BJ (cell line): ENCODE measurements around the gene OPN4. TPM values are rescaled to one million over a fixed set of nuclear protein-coding genes. Genes with fewer than 3 reads are reported as not detected.

ENCODE experiments used
- CTCF ChIA-PET: fragments of 350-600 bp; formaldehyde crosslinking; extraction: SDS; loops from one replicate; lab custom pipeline; 2021; ENCODE audit warnings: antibody characterized with exemption, inconsistent platforms; lab: Yijun Ruan, JAX
- POLR2A ChIA-PET: fragments of 300-600 bp; sonication (Branson Sonifier 250); formaldehyde crosslinking; extraction: SDS; loops from one replicate; lab custom pipeline; 2021; ENCODE audit warnings: antibody characterized with exemption; lab: Charles Lee
- DNase-seq: peaks from one replicate; pipeline ENCODE4 v3.0.0-alpha.2; 2011; ENCODE audit warnings: low read depth
- H3K27me3 ChIP-seq: 2 replicates; pipeline ENCODE4 v1.6.0; 2011; ENCODE audit warnings: low read length; ENCODE audit not compliant: control insufficient read depth, insufficient read depth
- H3K36me3 ChIP-seq: 2 replicates; pipeline ENCODE4 v1.5.1; 2011; ENCODE audit warnings: low read length; ENCODE audit not compliant: control insufficient read depth, insufficient read depth
- H3K4me3 ChIP-seq: 2 replicates; pipeline ENCODE4 v1.5.1; 2011; ENCODE audit warnings: low read depth, mild to moderate bottlenecking, control low read depth, low read length
- polyA plus RNA-seq: library from polyadenylated mRNA; depleted of rRNA; stranded (reverse); fragments of >200 nt; gene quantifications from 2 replicates; pipeline ENCODE4 v1.2.3, GENCODE V29; 2011
- TF ChIP-seq, protein P1 (sequence below): IDR thresholded peaks from 2 replicates; pipeline ENCODE4 v1.5.1; 2011; ENCODE audit warnings: low read depth, mild to moderate bottlenecking, control low read depth, inconsistent platforms, low read length, moderate library complexity; ENCODE audit not compliant: insufficient read depth

The OPN4 gene
- polyA plus RNA-seq, 1 experiment: not detected

DNA sequence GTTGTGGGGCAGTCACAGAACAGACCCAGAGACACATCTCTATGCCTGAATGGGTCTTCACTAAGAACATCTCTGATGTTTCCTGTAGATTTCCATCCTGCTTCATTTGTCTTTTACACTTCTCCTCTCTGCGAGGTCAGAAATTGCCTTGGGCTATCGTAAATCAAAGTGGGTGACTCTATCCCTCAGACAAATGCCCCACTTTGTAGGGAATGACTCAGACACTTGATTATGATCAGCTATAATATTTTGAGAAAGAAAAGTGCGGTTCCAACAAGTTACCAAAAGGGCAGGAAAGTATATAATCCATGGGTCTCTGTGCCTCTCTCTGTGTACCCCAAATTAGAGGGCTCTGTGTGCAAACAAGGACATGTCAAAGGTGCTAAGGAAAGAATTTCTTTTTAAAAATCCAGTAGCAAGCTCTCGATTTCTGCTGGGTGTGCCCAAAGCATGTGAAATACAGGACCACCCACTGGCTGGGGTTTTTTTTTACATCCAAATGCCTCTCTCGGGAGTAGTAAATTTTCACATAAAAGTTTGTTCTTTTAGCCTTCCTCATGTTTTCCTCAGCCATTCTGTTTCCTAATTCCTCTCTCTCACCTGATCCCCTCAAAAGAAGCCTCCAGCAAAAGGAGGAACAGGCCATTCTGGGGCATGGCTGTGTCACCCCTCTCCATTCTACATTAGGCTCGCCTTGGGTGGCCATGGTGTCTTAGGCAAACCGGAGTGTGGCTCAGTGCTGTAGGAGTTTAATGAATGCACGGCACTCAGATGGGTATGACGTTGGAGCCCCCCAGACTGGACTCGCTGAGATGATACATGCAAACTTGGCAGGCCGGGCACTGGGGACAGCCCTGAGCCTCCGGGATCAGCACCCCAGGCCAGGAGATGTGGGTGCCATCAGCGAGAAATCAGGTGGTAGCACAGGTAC is 6.3 kb upstream of the OPN4 start:
- ChIA-PET POLR2A (no interaction called here), CTCF (interaction anchor here (1.3 kb wide), 1 partner anchor 16 kb away, joined by 3 read pairs; no protein-coding TSS in a partner anchor)
- H3K27me3 ChIP-seq: no peaks in the 10 kb centered on the region
- H3K36me3 ChIP-seq: no peaks in the 10 kb centered on the region
- no peak overlapping the region for H3K4me3 ChIP-seq
- no peak for DNase-seq
- TF ChIP-seq, protein P1, sequence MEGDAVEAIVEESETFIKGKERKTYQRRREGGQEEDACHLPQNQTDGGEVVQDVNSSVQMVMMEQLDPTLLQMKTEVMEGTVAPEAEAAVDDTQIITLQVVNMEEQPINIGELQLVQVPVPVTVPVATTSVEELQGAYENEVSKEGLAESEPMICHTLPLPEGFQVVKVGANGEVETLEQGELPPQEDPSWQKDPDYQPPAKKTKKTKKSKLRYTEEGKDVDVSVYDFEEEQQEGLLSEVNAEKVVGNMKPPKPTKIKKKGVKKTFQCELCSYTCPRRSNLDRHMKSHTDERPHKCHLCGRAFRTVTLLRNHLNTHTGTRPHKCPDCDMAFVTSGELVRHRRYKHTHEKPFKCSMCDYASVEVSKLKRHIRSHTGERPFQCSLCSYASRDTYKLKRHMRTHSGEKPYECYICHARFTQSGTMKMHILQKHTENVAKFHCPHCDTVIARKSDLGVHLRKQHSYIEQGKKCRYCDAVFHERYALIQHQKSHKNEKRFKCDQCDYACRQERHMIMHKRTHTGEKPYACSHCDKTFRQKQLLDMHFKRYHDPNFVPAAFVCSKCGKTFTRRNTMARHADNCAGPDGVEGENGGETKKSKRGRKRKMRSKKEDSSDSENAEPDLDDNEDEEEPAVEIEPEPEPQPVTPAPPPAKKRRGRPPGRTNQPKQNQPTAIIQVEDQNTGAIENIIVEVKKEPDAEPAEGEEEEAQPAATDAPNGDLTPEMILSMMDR: no peak

DNA sequence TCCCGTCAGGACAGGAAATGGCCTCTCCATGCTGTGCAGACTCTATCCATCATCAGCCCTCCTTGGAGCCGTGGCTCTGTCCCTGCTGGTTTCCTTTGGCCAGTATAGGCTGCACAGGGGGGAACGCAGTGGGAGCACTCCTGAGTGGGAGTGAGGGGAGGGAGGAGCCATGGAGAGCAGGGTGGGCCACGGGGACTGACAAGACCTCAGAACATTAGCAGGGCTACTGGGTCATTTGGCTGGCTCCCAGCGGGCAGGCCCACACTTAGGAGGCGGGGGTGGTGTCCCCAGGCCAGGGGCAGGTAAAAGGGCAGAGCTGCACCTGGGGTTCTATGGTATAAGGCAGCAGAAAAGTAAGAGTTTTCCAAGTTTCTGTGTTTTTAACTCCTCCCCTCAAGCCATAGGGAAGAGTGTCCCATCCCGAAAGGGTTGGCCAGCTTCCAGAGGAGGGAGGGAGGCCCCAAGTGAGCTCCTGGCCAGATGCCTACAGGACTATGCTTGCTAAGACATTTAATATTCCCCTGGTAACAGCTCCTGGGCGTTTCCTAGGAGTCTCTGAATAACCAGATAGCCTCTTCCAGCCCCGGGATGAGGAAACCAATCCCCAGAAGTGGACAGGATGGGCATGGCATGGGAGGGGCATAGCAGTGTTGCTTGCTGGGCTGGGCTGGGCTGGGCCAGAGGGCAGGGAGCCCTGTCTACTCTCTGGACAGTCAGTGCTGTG is 5.5 kb upstream of the OPN4 start:
- H3K27me3 ChIP-seq: no peaks in the 10 kb centered on the region
- no peak overlapping the region for H3K4me3 ChIP-seq
- DNase-seq: peak; percentile 58
- POLR2A ChIA-PET: interaction anchor here (0.6 kb wide), 1 partner anchor 22 kb away, joined by 7 read pairs; no protein-coding TSS in a partner anchor
- H3K36me3 ChIP-seq: no peaks in the 10 kb centered on the region
- CTCF ChIA-PET: interaction anchor here (1.1 to 1.3 kb wide), 2 partner anchors 17 to 317 kb away, joined by 3 read pairs; no protein-coding TSS in a partner anchor
- TF ChIP-seq, protein P1: no peak

DNA sequence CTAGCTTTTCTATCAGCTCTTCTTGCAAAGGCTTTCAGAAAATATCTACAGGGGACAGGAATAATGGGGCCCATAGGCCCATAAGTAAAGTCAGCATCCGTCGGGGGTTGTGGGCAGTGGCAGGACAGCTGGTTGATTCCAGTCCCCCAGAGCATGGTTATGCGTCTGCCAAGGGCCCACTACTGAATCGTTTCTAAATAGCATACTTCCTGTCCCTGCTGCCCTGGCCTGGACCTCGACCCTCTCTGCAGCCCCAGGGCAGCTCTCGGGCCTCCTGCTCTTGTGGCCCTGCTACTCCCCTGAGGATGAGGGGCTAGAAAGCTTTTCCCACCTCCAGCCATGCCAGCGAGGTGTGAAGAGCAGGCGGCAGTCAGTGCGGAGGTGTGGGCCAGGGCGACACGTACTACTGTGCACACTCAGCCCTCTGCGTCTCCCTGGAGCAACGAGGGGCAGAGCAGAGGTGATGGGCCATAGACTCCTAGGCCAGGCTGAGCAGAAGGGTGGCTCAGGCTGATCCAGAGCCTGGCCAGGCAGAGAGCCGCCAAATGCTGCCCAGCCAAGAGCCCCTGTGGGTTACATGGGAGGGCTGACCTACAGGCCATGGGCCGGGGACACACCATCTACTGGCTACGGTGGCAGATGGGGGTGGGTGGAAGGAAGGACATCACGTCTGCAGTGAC is 4.7 kb upstream of the OPN4 start:
- H3K27me3 ChIP-seq: no peaks in the 10 kb centered on the region
- ChIA-PET POLR2A (interaction anchor here (0.6 kb wide), 1 partner anchor 23 kb away, joined by 7 read pairs; no protein-coding TSS in a partner anchor), CTCF (interaction anchor here (1.1 to 1.3 kb wide), 2 partner anchors 18 to 317 kb away, joined by 3 read pairs; no protein-coding TSS in a partner anchor)
- H3K4me3 ChIP-seq: no peak overlapping the region
- TF ChIP-seq, protein P1: no peak
- no peak for DNase-seq
- H3K36me3 ChIP-seq: no peaks in the 10 kb centered on the region

DNA sequence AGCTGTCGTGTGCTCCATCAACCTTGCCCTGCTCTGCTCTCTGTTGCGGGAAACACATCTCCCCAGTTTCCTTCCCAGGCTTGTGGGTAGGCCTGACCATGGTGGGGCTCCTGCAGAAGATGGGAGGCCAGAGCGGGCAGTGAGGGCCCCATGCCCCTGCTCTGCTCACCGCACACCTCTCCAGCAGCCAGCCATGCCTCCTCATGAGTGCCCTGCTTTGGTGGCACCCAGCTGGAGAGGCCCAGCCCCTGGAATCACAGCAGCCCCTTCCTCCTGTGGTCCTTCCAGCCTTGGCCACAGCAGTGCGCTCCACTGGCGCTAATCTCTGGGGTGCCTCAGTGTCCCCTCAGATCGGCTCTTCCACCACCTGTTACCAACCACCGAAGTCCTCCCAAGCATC is 4.2 kb upstream of the OPN4 start:
- TF ChIP-seq, protein P1: no peak
- DNase-seq: no peak
- CTCF ChIA-PET: interaction anchor here (1.1 kb wide), 1 partner anchor 316 kb away, joined by 3 read pairs; no protein-coding TSS in a partner anchor

More for the DNA sequence above, 4.2 kb upstream of the OPN4 start:
- Histone ChIP-seq H3K4me3 (no peak overlapping the region), H3K27me3 (no peaks in the 10 kb centered on the region), H3K36me3 (no peaks in the 10 kb centered on the region)
- POLR2A ChIA-PET: no interaction called here
